HG02798 (cell line): ENCODE results near the gene BAD.
A peak's percentile ranks its signal among the peaks of the same experiment; 100 is the strongest.

ENCODE experiments used
- ATAC-seq: cut with Tn5 transposase; IDR thresholded peaks from one replicate; pipeline ENCODE4 v1.9.1; 2021; ENCODE audit warnings: mild to moderate bottlenecking; ENCODE audit not compliant: unreplicated experiment, poor library complexity

The BAD gene

GRCh38 chr11:64297699-64298358, 13.4 kb upstream of the BAD start:
- no peak for ATAC-seq

GRCh38 chr11:64296830-64297698, 12.6 kb upstream of the BAD start:
- ATAC-seq: no peak

- ATAC-seq: no peak
Measured at GRCh38 chr11:64296236-64296635, 11.8 kb upstream of the BAD start.

- ATAC-seq: no peak
Measured at GRCh38 chr11:64295760-64296159, 11.3 kb upstream of the BAD start.

- ATAC-seq: no peak
Measured at GRCh38 chr11:64294774-64295173, 10.3 kb upstream of the BAD start.

- ATAC-seq: no peak
Measured at GRCh38 chr11:64292460-64293254, 8.2 kb upstream of the BAD start.

GRCh38 chr11:64291752-64292459, 7.4 kb upstream of the BAD start:
- no peak for ATAC-seq

GRCh38 chr11:64291262-64291751, 6.8 kb upstream of the BAD start, which contains the start of gene KCNK4:
Gene KCNK4 (plus strand): TSS chr11:64291302. CDS start chr11:64293019, 1,717 bp downstream.
- no peak for ATAC-seq

- ATAC-seq: no peak
Measured at GRCh38 chr11:64290352-64291261, 6.1 kb upstream of the BAD start.

- no peak for ATAC-seq
Measured at GRCh38 chr11:64289002-64289564, 4.6 kb upstream of the BAD start.

GRCh38 chr11:64288353-64288750, 3.9 kb upstream of the BAD start:
- ATAC-seq: no peak

- ATAC-seq: no peak
Measured at GRCh38 chr11:64287676-64288352, 3.3 kb upstream of the BAD start.

GRCh38 chr11:64286801-64287159, 2.3 kb upstream of the BAD start:
- ATAC-seq: no peak

- ATAC-seq: no peak
Measured at GRCh38 chr11:64285885-64286800, 1.7 kb upstream of the BAD start.

GRCh38 chr11:64284962-64285884, 758 bp upstream of the BAD start, which contains the start of gene GPR137:
Gene GPR137 (plus strand): TSS chr11:64285848. CDS start chr11:64286525, 677 bp downstream.
- peak; percentile 71 for ATAC-seq

GRCh38 chr11:64283092-64283491, 1.4 kb downstream of the BAD start:
- ATAC-seq: no peak
